Neural progenitor cell (in vitro differentiated cells): ENCODE measurements around the gene PDLIM5. TPM values are rescaled to one million over a fixed set of nuclear protein-coding genes. Genes with fewer than 3 reads are reported as not detected.

Experiments used
- DNase-seq: peaks from one replicate; pipeline ENCODE4 v3.0.0-alpha.2; 2016; ENCODE audit warnings: low spot score
- H2AFZ ChIP-seq: fragments of 200-600 bp; sonication (generic); replicated peaks from 2 replicates; pipeline ENCODE4 v1.6.1; 2016; ENCODE audit warnings: antibody characterized with exemption
- H3F3A ChIP-seq: fragments of 200-600 bp; sonication (generic); 2 replicates; pipeline ENCODE4 v1.6.1; 2016; ENCODE audit warnings: antibody characterized with exemption, low read depth
- H3K27ac ChIP-seq: fragments of 200-600 bp; sonication (generic); 2 replicates; pipeline ENCODE4 v1.5.1; 2016; ENCODE audit warnings: mild to moderate bottlenecking
- H3K27me3 ChIP-seq: fragments of 200-600 bp; sonication (generic); 2 replicates; pipeline ENCODE4 v1.6.1; 2016; ENCODE audit warnings: mild to moderate bottlenecking, moderate library complexity
- H3K36me3 ChIP-seq: fragments of 200-600 bp; sonication (generic); 2 replicates; pipeline ENCODE4 v1.5.1; 2016
- H3K4me1 ChIP-seq: fragments of 200-600 bp; sonication (generic); 2 replicates; pipeline ENCODE4 v1.6.1; 2016; ENCODE audit warnings: mixed run types
- H3K4me2 ChIP-seq: fragments of 200-600 bp; sonication (generic); 2 replicates; pipeline ENCODE4 v1.6.1; 2016
- H3K4me3 ChIP-seq: fragments of 200-600 bp; sonication (generic); 2 replicates; pipeline ENCODE4 v1.5.1; 2016
- H3K79me2 ChIP-seq: fragments of 200-600 bp; sonication (generic); 2 replicates; pipeline ENCODE4 v1.6.1; 2016; ENCODE audit warnings: low read depth
- H3K9ac ChIP-seq: fragments of 200-600 bp; sonication (generic); 2 replicates; pipeline ENCODE4 v1.6.1; 2016
- H3K9me3 ChIP-seq: fragments of 200-600 bp; sonication (generic); 2 replicates; pipeline ENCODE4 v1.5.1; 2016; ENCODE audit warnings: low read depth
- H4K20me1 ChIP-seq: fragments of 200-600 bp; sonication (generic); 2 replicates; pipeline ENCODE4 v1.6.1; 2016; ENCODE audit warnings: low read depth
- H3K27ac Mint-ChIP-seq: 3 replicates; pipeline ENCODE4 v1.8.0; 2021; ENCODE audit warnings: mixed read lengths
- H3K27me3 Mint-ChIP-seq: 2 replicates; pipeline ENCODE4 v1.8.0; 2022; ENCODE audit warnings: low read depth, mild to moderate bottlenecking, inconsistent platforms, moderate library complexity, mixed read lengths; ENCODE audit not compliant: insufficient read depth
- H3K36me3 Mint-ChIP-seq: 3 replicates; pipeline ENCODE4 v1.8.0; 2021; ENCODE audit warnings: mixed read lengths
- H3K4me1 Mint-ChIP-seq: 3 replicates; pipeline ENCODE4 v1.8.0; 2021; ENCODE audit warnings: mixed read lengths
- H3K4me3 Mint-ChIP-seq: 3 replicates; pipeline ENCODE4 v1.8.0; 2021; ENCODE audit warnings: mild to moderate bottlenecking, moderate library complexity, mixed read lengths
- H3K9me3 Mint-ChIP-seq: 3 replicates; pipeline ENCODE4 v1.8.0; 2020; ENCODE audit warnings: mixed read lengths
- CTCF ChIP-seq: fragments of 200-600 bp; sonication (generic); IDR thresholded peaks from 2 replicates; pipeline ENCODE4 v1.5.1; 2017; ENCODE audit warnings: antibody characterized with exemption, mild to moderate bottlenecking
- EZH2 ChIP-seq: fragments of 200-600 bp; sonication (generic); IDR thresholded peaks from 2 replicates; pipeline ENCODE4 v1.6.1; 2017; ENCODE audit warnings: antibody characterized with exemption, mild to moderate bottlenecking, moderate library complexity
- EZH2phosphoT487 ChIP-seq: fragments of 200-600 bp; sonication (generic); IDR thresholded peaks from 2 replicates; pipeline ENCODE4 v1.6.1; 2017; ENCODE audit warnings: antibody characterized with exemption
- total RNA-seq: library from RNA; depleted of rRNA; stranded (reverse); fragments of >200 nt; gene quantifications from 2 replicates; pipeline ENCODE4 v1.2.3, GENCODE V29; 2015; ENCODE audit warnings: low replicate concordance

PDLIM5 gene
- total RNA-seq, 1 donor from 2014 or later, result 68.4 TPM

GRCh38 chr4:94641702-94642560, 190.2 kb downstream of the PDLIM5 start:
- no peaks in the 10 kb centered on the region for H4K20me1 ChIP-seq
- H3K4me3 ChIP-seq, result no peak overlapping the region
- H3K9me3 ChIP-seq, result no peaks in the 10 kb centered on the region
- no peak overlapping the region for H3K27ac ChIP-seq
- H3K9ac ChIP-seq, result no peak overlapping the region
- TF ChIP-seq EZH2phosphoT487 (no peak), CTCF (no peak), EZH2 (no peak)
- no peak overlapping the region for H3K4me2 ChIP-seq
- no peaks in the 10 kb centered on the region for H3F3A ChIP-seq
- Mint-ChIP-seq H3K36me3 (peaks cover 25% of the 10 kb centered on the region), H3K4me1 (no peaks in the 10 kb centered on the region), H3K9me3 (no peaks in the 10 kb centered on the region), H3K27me3 (no peaks in the 10 kb centered on the region), H3K27ac (no peak overlapping the region), H3K4me3 (no peak overlapping the region)
- no peak for DNase-seq
- no peaks in the 10 kb centered on the region for H3K27me3 ChIP-seq
- no peak overlapping the region for H2AFZ ChIP-seq
- no peaks in the 10 kb centered on the region for H3K79me2 ChIP-seq
- H3K36me3 ChIP-seq, result peaks cover 9% of the 10 kb centered on the region
- H3K4me1 ChIP-seq, result no peaks in the 10 kb centered on the region

- Histone ChIP-seq H3K9me3 (no peaks in the 10 kb centered on the region), H4K20me1 (no peaks in the 10 kb centered on the region), H3K9ac (no peak overlapping the region), H3K79me2 (no peaks in the 10 kb centered on the region), H3K4me3 (no peak overlapping the region), H3K36me3 (peaks cover 9% of the 10 kb centered on the region), H2AFZ (no peak overlapping the region), H3K27ac (no peak overlapping the region), H3K27me3 (no peaks in the 10 kb centered on the region), H3K4me2 (no peak overlapping the region), H3K4me1 (no peaks in the 10 kb centered on the region), H3F3A (no peaks in the 10 kb centered on the region)
- Mint-ChIP-seq H3K4me3 (no peak overlapping the region), H3K27me3 (no peaks in the 10 kb centered on the region), H3K9me3 (no peaks in the 10 kb centered on the region), H3K4me1 (no peaks in the 10 kb centered on the region), H3K36me3 (peaks cover 25% of the 10 kb centered on the region), H3K27ac (no peak overlapping the region)
- DNase-seq, result no peak
- TF ChIP-seq CTCF (no peak), EZH2phosphoT487 (no peak), EZH2 (no peak)
Observed at GRCh38 chr4:94642561-94642866, 190.8 kb downstream of the PDLIM5 start.

- H3K9ac ChIP-seq, result no peak overlapping the region
- DNase-seq, result no peak
- H3K9me3 ChIP-seq, result no peaks in the 10 kb centered on the region
- H3K4me3 ChIP-seq, result no peak overlapping the region
- H3K79me2 ChIP-seq, result no peaks in the 10 kb centered on the region
- peaks cover 4% of the 10 kb centered on the region for H3K36me3 ChIP-seq
- H2AFZ ChIP-seq, result no peak overlapping the region
- no peaks in the 10 kb centered on the region for H3K27me3 Mint-ChIP-seq
- H3K36me3 Mint-ChIP-seq, result peaks cover 32% of the 10 kb centered on the region
- H3K9me3 Mint-ChIP-seq, result no peaks in the 10 kb centered on the region
- no peak overlapping the region for H3K4me3 Mint-ChIP-seq
- no peaks in the 10 kb centered on the region for H3K4me1 ChIP-seq
- H3K27me3 ChIP-seq, result no peaks in the 10 kb centered on the region
- H4K20me1 ChIP-seq, result no peaks in the 10 kb centered on the region
- TF ChIP-seq EZH2phosphoT487 (no peak), EZH2 (no peak), CTCF (no peak)
- no peaks in the 10 kb centered on the region for H3F3A ChIP-seq
- no peak overlapping the region for H3K27ac ChIP-seq
- H3K4me2 ChIP-seq, result no peak overlapping the region
- no peaks in the 10 kb centered on the region for H3K4me1 Mint-ChIP-seq
- no peak overlapping the region for H3K27ac Mint-ChIP-seq
Observed at GRCh38 chr4:94648699-94649098, 197.0 kb downstream of the PDLIM5 start.
